ENCODE measurements around the gene DHX38. TPM values are rescaled to one million over a fixed set of nuclear protein-coding genes. Genes with fewer than 3 reads are reported as not detected.
"Not testable (repeated sequence)": the region's sequence is repeated elsewhere in the genome, so short reads cannot be mapped to it uniquely, and the experiment has no call there.

The DHX38 gene
- total RNA-seq, 3 donors from 2014 or later: 50.2 to 60.6 (median 53.7) TPM

DNA sequence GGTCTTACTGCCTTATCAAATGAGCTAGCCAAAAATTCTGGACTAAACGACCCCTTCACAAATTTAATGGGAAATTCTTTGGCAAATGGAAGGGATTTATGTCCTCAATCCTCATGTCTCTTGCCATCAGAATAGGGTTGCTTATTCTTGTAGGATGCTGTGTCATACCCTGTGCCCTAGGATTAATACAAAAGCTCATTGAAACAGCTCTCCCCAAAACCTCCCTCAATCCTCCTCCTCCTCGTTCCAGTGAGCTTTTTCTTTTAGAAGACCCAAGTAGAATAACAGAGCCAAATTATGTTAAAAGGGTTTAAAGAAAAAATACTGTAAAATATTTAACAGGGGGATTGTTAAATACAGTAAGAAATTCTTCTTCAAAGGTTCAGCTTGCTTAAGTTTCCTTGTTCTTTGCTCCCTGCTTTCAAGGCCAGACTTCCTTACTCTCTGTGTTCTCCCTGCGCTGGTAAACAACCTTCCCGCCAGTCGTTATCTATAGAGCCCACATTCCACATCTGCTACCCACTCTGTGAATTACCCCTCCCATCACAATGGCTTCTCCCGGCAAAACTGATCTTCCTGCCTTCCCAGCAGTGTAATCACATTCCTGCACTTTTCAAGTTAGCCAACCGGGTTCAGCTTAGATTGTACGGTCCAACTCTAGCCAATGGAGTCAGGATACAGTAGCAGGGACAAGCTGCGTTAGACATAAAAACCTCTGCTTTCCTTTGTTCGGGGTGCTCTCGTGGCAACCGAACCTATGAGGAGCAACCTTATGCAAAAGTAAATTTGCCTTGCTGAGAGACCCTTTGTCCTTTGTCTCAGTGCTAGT lies 20.9 kb upstream of the DHX38 start:
- TF ChIP-seq POLR2A (IDR thresholded peaks at IDR 0.05): no peak
- no peak overlapping the region for H3K27ac ChIP-seq
- no peak overlapping the region for H3K4me3 ChIP-seq
- intact Hi-C loops (cut with DNase I; ENCODE audit: low total_unique reads): no loop called here
- H3K4me1 ChIP-seq: no peaks in the 10 kb centered on the region
- DNase-seq (ENCODE audit: low spot score in 2 of 2): no peak
- no peaks in the 10 kb centered on the region for H3K27me3 ChIP-seq
- H3K9me3 ChIP-seq: no peaks in the 10 kb centered on the region
- no peaks in the 10 kb centered on the region for H3K36me3 ChIP-seq

- no peaks in the 10 kb centered on the region for H3K36me3 ChIP-seq
- no peak overlapping the region for H3K27ac ChIP-seq
- no peak overlapping the region for H3K4me3 ChIP-seq
- DNase-seq (ENCODE audit: low spot score in 2 of 2): no peak
- H3K4me1 ChIP-seq: no peaks in the 10 kb centered on the region
- no peak for TF ChIP-seq POLR2AphosphoS5 (IDR thresholded peaks at IDR 0.05)
- TF ChIP-seq POLR2A (IDR thresholded peaks at IDR 0.05): no peak
- no peak for TF ChIP-seq CTCF (IDR thresholded peaks at IDR 0.05)
- H3K27me3 ChIP-seq: no peaks in the 10 kb centered on the region
- intact Hi-C loops (cut with DNase I; ENCODE audit: low total_unique reads): no loop called here
- H3K9me3 ChIP-seq: no peaks in the 10 kb centered on the region
Measured at GRCh38 chr16:72073560-72074230, 20.0 kb upstream of the DHX38 start.

DNA sequence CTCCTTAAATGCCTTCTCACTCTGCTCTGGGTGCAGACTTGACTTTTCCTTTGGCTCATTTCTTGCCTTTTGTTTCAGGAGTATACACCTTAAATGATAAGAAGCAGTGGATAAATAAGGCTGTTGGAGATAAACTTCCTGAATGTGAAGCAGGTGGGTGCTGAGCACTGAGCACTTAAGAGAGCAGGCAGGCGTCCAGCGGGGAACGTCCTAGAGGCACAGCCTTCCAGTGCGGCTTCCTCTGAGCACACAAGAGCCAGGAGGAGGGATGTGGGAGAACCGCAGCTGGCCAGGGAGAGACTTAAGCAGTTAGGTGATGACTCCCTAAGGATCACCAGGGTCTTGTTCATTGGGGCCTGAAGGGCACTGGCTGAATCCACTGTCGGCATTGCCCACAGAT lies 18.6 kb upstream of the DHX38 start:
- intact Hi-C loops (cut with DNase I; ENCODE audit: low total_unique reads); H3K4me1 ChIP-seq; H3K9me3 ChIP-seq; H3K27me3 ChIP-seq; H3K4me3 ChIP-seq; H3K27ac ChIP-seq; DNase-seq (ENCODE audit: low spot score in 2 of 2); H3K36me3 ChIP-seq: not testable (repeated sequence)

- H3K4me1 ChIP-seq; intact Hi-C loops (cut with DNase I; ENCODE audit: low total_unique reads); H3K27me3 ChIP-seq; H3K9me3 ChIP-seq; H3K4me3 ChIP-seq; DNase-seq (ENCODE audit: low spot score in 2 of 2); H3K36me3 ChIP-seq; H3K27ac ChIP-seq: not testable (repeated sequence)
Measured at GRCh38 chr16:72076991-72077706, 16.5 kb upstream of the DHX38 start.

- no peak for TF ChIP-seq POLR2AphosphoS5 (IDR thresholded peaks at IDR 0.05)
- TF ChIP-seq CTCF (IDR thresholded peaks at IDR 0.05): no peak
- no peak for TF ChIP-seq POLR2A (IDR thresholded peaks at IDR 0.05)
- H3K27me3 ChIP-seq: no peaks in the 10 kb centered on the region
- no peak for DNase-seq (ENCODE audit: low spot score in 2 of 2)
- no peak overlapping the region for H3K27ac ChIP-seq
- H3K36me3 ChIP-seq: peaks cover 9% of the 10 kb centered on the region
- H3K4me3 ChIP-seq: no peak overlapping the region
- H3K9me3 ChIP-seq: no peaks in the 10 kb centered on the region
- H3K4me1 ChIP-seq: no peaks in the 10 kb centered on the region
- intact Hi-C loops (cut with DNase I; ENCODE audit: low total_unique reads): no loop called here
Measured at GRCh38 chr16:72083778-72084404, 9.8 kb upstream of the DHX38 start.

GRCh38 chr16:72084445-72084844 lies 9.2 kb upstream of the DHX38 start:
- Histone ChIP-seq H3K27me3 (no peaks in the 10 kb centered on the region), H3K36me3 (peaks cover 9% of the 10 kb centered on the region), H3K4me1 (no peaks in the 10 kb centered on the region), H3K4me3 (no peak overlapping the region), H3K9me3 (no peaks in the 10 kb centered on the region), H3K27ac (no peak overlapping the region)
- intact Hi-C loops (cut with DNase I; ENCODE audit: low total_unique reads): no loop called here
- no peak for DNase-seq (ENCODE audit: low spot score in 2 of 2)
- TF ChIP-seq CTCF (IDR thresholded peaks at IDR 0.05) (no peak), POLR2AphosphoS5 (IDR thresholded peaks at IDR 0.05) (no peak), POLR2A (IDR thresholded peaks at IDR 0.05) (no peak)

Measured in breast epithelium (tissue), 4 donors.